NB4 (cell line): ENCODE results near the gene BBS9.
A peak's percentile ranks its signal among the peaks of the same experiment; 100 is the strongest.

Experiments
- DNase-seq: peaks from one replicate; pipeline ENCODE4 v3.0.0; 2010; ENCODE audit warnings: low read depth
- H3K4me3 ChIP-seq: one replicate; pipeline ENCODE4 v1.5.1; 2011; ENCODE audit warnings: mild to moderate bottlenecking, low read depth, low read length, moderate library complexity
- MYC ChIP-seq: IDR thresholded peaks from 2 replicates; pipeline ENCODE4 v1.6.1; 2011; ENCODE audit warnings: low read depth, low read length
- POLR2A ChIP-seq: IDR thresholded peaks from 2 replicates; pipeline ENCODE4 v1.6.1; 2011; ENCODE audit warnings: mild to moderate bottlenecking; ENCODE audit not compliant: insufficient read length; ENCODE audit errors: extremely low read depth
- TF ChIP-seq, protein P1 (sequence below): IDR thresholded peaks from one replicate; pipeline ENCODE4 v1.5.1; 2012; ENCODE audit warnings: low read depth, low read length
- TF ChIP-seq, protein P2 (sequence below): IDR thresholded peaks from 2 replicates; pipeline ENCODE4 v1.6.1; 2011; ENCODE audit warnings: low read depth, low read length

BBS9 gene

DNA sequence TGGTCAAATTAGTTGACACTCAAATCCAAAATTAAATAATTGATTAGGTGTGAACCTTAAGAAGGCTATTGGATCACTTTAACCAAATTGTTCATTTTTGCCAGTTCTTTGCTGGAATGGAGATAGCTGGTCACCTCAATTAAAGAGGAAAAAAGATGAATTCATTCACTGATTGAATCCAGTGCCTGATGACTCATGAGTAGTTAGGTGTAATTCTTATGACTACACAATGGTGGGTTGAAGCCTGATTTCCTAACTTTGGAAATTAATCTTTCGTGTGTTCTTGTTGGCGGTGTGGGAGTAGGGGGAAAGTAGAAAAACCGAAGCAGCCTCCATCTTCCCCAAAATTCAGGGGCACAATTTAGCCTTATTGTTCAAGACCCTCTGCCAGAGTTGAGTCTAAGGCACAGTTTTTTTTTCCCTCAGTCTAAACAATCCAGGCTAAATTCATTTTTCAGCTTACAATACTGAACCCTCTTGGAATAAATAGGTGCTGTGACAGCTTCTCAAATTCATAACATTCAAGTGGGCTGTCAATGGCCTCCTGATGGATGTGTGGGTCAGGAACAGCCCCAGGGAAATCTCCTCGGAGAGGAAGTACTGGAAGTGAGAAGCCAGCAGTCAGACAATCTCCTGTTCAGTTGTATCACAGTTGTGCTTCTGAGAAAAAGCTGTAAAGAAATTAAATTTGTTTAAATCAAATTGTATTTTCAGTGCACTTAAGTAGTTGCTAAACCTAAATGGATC, 356.6 kb downstream of the BBS9 start:
- no peak overlapping the region for H3K4me3 ChIP-seq
- TF ChIP-seq, protein P1, sequence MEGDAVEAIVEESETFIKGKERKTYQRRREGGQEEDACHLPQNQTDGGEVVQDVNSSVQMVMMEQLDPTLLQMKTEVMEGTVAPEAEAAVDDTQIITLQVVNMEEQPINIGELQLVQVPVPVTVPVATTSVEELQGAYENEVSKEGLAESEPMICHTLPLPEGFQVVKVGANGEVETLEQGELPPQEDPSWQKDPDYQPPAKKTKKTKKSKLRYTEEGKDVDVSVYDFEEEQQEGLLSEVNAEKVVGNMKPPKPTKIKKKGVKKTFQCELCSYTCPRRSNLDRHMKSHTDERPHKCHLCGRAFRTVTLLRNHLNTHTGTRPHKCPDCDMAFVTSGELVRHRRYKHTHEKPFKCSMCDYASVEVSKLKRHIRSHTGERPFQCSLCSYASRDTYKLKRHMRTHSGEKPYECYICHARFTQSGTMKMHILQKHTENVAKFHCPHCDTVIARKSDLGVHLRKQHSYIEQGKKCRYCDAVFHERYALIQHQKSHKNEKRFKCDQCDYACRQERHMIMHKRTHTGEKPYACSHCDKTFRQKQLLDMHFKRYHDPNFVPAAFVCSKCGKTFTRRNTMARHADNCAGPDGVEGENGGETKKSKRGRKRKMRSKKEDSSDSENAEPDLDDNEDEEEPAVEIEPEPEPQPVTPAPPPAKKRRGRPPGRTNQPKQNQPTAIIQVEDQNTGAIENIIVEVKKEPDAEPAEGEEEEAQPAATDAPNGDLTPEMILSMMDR, result no peak
- TF ChIP-seq, protein P2, sequence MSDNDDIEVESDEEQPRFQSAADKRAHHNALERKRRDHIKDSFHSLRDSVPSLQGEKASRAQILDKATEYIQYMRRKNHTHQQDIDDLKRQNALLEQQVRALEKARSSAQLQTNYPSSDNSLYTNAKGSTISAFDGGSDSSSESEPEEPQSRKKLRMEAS, result no peak
- TF ChIP-seq POLR2A (no peak), MYC (no peak)
- no peak for DNase-seq

DNA sequence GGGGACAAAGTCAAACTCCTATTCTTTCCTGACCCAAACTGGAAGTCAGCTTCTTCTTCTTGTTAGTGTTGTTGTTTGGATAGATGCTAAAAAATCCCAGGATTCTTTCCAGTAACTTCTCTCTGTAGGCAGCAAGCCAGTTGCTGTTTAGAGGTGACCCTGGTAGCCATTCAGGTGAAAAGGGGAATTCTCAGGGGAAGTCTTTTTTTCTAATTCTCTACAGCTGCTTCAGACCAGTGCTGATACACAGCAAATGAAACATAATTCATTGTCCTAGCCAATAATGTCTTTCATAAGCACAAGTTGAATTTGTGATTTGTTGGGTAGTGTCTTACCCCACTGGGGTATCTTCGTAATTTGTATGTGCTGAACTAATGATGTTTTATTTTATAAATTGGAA, 357.3 kb downstream of the BBS9 start:
- H3K4me3 ChIP-seq, result no peak overlapping the region
- no peak for DNase-seq
- TF ChIP-seq, protein P2, result no peak
- TF ChIP-seq, protein P1, result no peak
- no peak for TF ChIP-seq MYC
- no peak for TF ChIP-seq POLR2A

DNA sequence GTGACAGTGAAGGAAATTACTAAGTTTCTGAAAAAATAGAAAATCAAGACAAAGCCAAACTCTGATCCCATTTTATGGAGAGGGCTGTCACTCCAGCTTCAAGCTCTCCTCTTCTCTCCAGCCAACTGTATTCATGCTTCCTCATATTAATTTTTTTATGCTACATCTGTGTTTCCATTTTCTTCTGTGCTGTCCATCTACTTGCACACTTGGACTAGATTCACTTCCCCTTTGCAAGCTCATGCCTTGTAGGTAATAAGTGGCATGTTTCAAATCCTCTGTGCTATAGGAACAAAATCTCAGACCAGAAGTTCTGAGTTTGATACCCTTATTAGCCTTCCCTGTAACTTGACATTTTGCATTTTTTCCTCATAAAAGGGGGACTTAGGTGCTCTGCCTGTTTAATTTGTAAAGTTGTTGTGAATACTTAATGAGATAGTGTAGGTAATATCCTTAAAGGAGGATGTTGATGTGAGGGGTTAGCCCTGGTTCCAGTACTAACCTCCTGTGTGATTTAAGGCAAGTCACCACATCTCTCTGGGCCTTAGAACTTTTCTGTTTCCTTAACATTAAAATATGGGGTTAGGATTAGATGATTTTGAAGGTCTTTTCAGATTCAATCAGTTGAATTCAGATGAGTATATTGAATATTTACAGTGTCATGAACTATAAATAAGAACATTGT, 358.8 kb downstream of the BBS9 start:
- no peak for TF ChIP-seq POLR2A
- no peak for TF ChIP-seq MYC
- TF ChIP-seq, protein P2, result no peak
- TF ChIP-seq, protein P1, result no peak
- H3K4me3 ChIP-seq, result no peak overlapping the region
- DNase-seq, result peak; percentile 22

DNA sequence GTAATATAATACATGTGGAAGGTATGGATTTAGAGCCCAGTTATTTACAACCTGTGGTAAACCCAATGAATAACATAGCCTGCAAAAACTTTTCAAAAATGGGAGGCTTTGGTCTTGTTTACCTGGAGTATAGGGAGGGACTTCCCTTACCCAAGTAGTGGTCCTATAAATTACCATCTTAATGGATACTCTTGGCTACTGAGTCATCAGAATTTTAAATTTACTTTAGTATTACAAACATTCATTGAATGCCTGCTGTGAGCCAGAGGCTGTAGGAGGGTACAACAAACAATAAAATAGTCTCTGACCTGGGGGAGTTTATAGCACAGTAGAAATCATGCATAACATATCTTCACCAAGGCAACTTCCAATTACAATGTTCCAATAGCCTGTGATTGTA, 365.1 kb downstream of the BBS9 start:
- no peak overlapping the region for H3K4me3 ChIP-seq
- no peak for DNase-seq
- no peak for TF ChIP-seq MYC
- TF ChIP-seq, protein P2, result no peak
- no peak for TF ChIP-seq POLR2A
- TF ChIP-seq, protein P1, result no peak

DNA sequence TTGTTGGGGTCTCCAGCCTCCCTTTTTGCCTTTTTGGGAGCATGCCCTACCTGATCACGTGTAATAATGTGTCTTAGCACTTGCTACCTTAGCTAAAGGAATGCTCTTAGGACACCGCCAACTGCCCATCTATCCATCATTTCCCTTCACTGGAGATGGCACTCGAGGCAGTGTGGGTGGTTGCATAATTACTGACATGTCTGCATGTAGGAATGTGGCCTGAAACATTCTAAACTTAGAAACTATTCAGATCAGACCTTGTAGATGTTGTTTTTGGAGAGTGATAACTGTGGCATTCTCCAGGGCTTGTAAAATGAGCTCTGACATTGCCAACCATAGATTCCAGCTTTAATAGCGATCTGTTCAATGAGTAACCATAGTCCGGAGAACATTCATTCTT, 365.8 kb downstream of the BBS9 start:
- TF ChIP-seq POLR2A, result no peak
- TF ChIP-seq, protein P1, result no peak
- TF ChIP-seq, protein P2, result no peak
- no peak for TF ChIP-seq MYC
- H3K4me3 ChIP-seq, result no peak overlapping the region
- DNase-seq, result no peak
